ENCODE data around the gene CBLB.
A peak's percentile ranks its signal among the peaks of the same experiment; 100 is the strongest.

The CBLB gene

DNA sequence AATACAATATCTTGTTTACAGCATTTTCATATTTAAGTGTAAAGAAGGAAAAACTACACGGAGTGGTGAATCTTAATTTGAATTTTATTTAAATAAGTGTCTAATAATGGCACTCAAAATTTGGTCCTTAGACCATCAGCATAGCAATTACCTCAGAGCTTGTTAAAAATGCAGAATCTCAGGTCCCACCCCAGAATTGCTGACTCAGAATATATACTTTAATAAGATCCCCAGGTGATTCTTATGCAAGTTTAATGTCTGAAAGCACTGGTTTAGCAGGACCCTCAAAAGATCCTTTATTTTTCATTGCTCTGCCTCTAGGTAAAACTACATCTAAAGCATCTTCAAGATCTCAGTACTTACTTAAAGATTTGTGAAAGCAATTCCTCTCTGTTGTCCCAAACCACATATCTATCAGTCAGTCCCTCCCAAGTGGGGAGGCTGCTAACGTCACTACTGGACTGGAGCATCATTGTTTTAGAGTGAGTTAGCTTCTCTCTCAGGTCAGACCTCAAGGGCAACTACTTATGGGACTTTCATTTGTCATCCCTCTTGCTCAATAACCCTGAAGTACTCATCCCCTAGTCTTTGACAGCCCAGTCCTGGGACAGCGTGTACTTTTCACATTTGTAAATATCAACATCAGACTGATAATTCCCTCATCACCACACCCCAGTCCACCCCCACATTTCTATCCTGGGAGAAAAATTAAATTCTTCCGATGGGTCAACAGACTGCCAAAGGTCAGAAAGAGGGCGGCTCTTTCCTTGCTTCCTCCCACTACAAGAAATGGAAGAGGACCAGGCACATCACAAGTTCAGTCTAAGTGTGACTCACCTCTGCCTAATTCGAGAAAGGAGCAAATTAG, 76.7 kb downstream of the CBLB start:
- H3K4me3 ChIP-seq (ENCODE audit: low read length): no peak overlapping the region
- TF ChIP-seq, protein P1, sequence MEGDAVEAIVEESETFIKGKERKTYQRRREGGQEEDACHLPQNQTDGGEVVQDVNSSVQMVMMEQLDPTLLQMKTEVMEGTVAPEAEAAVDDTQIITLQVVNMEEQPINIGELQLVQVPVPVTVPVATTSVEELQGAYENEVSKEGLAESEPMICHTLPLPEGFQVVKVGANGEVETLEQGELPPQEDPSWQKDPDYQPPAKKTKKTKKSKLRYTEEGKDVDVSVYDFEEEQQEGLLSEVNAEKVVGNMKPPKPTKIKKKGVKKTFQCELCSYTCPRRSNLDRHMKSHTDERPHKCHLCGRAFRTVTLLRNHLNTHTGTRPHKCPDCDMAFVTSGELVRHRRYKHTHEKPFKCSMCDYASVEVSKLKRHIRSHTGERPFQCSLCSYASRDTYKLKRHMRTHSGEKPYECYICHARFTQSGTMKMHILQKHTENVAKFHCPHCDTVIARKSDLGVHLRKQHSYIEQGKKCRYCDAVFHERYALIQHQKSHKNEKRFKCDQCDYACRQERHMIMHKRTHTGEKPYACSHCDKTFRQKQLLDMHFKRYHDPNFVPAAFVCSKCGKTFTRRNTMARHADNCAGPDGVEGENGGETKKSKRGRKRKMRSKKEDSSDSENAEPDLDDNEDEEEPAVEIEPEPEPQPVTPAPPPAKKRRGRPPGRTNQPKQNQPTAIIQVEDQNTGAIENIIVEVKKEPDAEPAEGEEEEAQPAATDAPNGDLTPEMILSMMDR (conservative IDR thresholded peaks at IDR 0.05; ENCODE audit: low read length): no peak
- DNase-seq (ENCODE audit: low read depth): peak; percentile 96

GRCh38 chr3:105791131-105791530, 77.7 kb downstream of the CBLB start:
- H3K4me3 ChIP-seq (ENCODE audit: low read length): peak overlapping the region; percentile 1; the same call in 1 of the 2 replicates
- TF ChIP-seq, protein P1 (conservative IDR thresholded peaks at IDR 0.05; ENCODE audit: low read length): no peak

DNA sequence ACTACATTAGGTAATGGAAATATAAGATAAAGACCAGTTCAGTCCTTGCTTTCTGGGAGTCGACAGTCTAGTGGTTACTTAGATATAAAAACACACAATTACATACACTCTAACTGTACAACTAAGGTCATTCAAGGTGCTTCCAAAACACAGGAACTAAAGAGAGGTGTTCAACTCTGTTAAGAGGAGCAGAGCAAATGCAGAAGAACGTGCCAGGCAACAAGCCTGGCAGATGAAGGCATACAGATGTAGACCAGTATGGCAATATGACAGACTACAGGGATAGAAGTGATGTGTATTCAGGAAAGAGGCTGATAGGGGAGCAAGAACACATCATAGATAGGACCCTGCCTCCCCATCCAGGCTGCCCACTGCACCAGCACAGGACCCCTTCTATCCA, 78.3 kb downstream of the CBLB start:
- DNase-seq (ENCODE audit: low read depth): no peak
- H3K4me3 ChIP-seq (ENCODE audit: low read length): peak overlapping the region; percentile 21
- TF ChIP-seq, protein P1 (conservative IDR thresholded peaks at IDR 0.05; ENCODE audit: low read length): no peak

More at GRCh38 chr3:105791131-105791530, 77.7 kb downstream of the CBLB start:
- DNase-seq (ENCODE audit: low read depth): peak; percentile 82

GRCh38 chr3:105788593-105788992, 80.2 kb downstream of the CBLB start:
- DNase-seq (ENCODE audit: low read depth): peak; percentile 16
- no peak overlapping the region for H3K4me3 ChIP-seq (ENCODE audit: low read length)
- TF ChIP-seq, protein P1 (conservative IDR thresholded peaks at IDR 0.05; ENCODE audit: low read length): no peak

DNA sequence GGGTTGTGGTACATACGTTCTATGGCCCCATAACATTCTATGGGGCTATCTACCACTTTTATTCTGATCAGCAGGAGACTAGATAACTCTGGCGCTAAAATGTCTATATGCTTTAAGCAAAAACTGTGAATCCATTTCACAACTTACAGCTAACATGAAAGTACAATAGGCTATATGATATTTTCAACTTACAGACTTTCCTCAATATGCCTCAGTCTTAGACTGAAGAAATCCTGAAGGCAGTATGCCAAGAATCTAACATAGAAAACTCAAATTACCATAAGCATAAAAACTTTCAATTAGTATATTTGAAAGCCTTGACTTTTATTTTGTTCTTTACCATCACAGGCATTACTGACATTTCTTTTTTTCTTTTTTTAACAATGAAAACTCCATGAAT, 81.4 kb downstream of the CBLB start:
- DNase-seq (ENCODE audit: low read depth): no peak
- no peak overlapping the region for H3K4me3 ChIP-seq (ENCODE audit: low read length)
- TF ChIP-seq, protein P1 (conservative IDR thresholded peaks at IDR 0.05; ENCODE audit: low read length): no peak

GRCh38 chr3:105786990-105787389, 81.8 kb downstream of the CBLB start:
- TF ChIP-seq, protein P1 (conservative IDR thresholded peaks at IDR 0.05; ENCODE audit: low read length): no peak
- H3K4me3 ChIP-seq (ENCODE audit: low read length): no peak overlapping the region
- no peak for DNase-seq (ENCODE audit: low read depth)

GRCh38 chr3:105786241-105786640, 82.6 kb downstream of the CBLB start:
- no peak overlapping the region for H3K4me3 ChIP-seq (ENCODE audit: low read length)
- TF ChIP-seq, protein P1 (conservative IDR thresholded peaks at IDR 0.05; ENCODE audit: low read length): no peak
- no peak for DNase-seq (ENCODE audit: low read depth)
